HG03280 (cell line): ENCODE measurements around the gene TUBB.
A peak's percentile ranks its signal among the peaks of the same experiment; 100 is the strongest.
"Not testable (repeated sequence)": the region's sequence is repeated elsewhere in the genome, so short reads cannot be mapped to it uniquely, and the experiment has no call there.

Experiments used
- ATAC-seq: cut with Tn5 transposase; IDR thresholded peaks from one replicate; pipeline ENCODE4 v1.9.1; 2021; ENCODE audit warnings: mild to moderate bottlenecking, moderate library complexity; ENCODE audit not compliant: unreplicated experiment

TUBB gene

DNA sequence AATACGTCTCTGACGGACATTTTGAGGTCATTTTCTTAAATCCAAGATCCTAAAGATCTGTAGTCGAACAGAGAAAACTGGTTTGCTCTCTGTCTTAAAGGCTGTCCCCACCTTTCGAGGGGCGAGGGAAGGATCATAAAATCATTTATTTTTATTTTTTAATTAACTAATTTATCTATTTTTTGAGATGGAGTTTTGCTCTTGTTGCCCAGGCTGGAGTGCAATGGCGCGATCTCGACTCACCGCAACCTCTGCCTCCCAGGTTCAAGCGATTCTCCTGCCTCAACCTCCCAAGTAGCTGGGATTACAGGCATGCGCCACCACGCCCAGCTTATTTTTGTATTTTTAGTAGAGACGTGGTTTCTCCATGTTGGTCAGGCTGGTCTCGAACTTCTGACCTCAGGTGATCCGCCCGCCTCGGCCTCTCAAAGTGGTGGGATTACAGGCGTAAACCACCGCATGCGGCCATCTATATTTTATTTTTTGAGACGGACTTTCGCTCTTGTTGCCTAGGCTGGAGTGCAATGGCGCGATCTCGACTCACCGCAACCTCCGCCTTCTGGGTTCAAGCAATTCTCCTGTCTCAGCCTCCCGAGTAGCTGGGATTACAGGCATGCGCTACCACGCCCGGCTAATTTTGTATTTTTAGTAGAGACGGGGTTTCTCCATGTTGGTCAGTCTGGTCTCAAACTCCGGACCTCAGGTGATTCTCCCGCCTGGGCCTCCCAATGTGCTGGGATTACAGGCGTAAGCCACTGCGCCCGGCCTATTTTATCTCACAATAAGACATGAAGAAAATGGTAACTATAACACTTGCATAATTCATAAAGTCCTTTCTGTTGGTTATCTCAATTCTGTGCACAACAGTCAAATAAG, 2.1 kb upstream of the TUBB start:
- not testable (repeated sequence) for ATAC-seq

DNA sequence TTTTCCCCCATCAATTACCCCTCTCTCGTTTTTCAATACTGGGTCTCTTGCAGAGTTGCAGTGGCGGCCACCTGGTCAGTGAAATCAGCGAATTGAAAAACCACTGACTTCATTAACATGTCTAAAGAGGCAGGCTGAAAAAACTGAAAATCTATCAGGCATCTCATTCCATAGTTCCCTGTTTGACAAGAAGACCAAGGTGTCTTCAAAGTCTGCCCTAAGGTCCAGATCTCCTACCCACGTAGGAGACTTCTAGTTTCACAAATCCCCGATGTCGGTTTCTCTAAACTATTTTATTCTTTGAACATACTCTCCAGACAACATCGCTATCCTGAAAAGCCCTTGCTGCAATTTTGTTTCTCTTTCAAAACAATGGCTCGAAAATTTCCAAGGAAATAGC, 796 bp upstream of the TUBB start:
- no peak for ATAC-seq

DNA sequence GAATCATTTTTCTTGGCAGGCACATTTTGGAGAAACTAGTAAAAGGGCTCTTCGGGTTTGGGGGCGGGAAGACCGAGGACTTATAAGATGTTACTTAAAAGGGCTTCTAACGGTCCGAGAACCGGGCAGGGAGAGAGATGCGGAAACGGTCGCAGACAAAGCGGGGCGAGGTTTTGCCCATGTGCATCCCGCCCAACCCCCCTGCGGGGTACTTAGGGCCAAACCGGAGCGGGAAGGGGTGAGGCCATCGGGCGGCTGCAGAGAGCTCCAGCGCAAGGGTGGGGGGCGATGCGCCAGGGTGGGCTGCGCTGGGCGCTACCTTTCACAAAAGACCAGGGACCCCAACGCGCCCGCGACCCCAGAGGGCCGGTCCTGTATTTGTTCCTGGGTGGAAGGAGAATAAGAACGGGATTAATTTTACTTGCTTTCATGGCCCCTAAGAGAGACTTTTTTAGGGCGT, 616 bp downstream of the TUBB start:
- no peak for ATAC-seq

DNA sequence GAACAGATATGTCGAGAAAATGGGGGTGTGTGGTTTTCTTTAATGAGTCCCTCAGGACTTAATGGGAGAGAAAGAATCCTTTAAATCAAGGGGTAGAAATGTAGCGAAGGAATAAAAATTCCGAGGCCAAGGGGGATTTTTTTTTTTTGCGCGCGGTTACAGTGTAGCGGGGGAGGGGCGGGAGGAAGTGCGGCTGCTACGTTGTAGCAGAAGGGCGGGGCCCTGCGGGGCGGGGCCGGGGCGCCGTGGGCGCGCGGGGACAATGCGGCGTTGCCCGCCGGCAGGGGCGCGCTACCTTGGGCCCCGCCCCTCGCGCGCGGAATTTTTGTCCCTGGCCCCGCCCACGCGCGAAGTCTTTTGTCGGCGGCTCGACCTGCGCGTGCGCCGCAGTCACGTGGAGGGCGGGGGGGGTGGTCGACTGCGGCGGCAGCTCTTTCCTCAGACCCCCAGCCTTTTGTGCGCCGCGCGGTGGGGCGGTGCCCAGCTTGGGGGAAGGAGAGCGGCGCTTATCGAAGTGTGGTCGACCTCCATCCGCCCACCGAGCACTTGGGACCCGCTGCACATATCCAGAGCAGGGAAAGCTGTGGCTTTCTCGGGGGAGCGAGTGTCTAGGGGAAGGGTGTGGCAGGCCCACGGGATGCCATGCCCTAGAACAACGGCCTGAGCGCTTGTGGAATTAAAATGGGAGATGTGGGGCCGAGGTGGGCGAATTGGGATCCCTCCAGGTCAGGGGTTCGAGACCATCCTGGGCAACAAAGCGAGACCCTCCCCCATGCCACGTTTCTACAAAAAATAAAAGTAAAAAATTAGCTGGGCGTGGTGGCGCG, 1.3 kb downstream of the TUBB start:
- peak; percentile 33 for ATAC-seq

GRCh38 chr6:30722025-30722279, 1.8 kb downstream of the TUBB start:
- not testable (repeated sequence) for ATAC-seq

GRCh38 chr6:30722280-30723112, 2.3 kb downstream of the TUBB start:
- ATAC-seq, result no peak

DNA sequence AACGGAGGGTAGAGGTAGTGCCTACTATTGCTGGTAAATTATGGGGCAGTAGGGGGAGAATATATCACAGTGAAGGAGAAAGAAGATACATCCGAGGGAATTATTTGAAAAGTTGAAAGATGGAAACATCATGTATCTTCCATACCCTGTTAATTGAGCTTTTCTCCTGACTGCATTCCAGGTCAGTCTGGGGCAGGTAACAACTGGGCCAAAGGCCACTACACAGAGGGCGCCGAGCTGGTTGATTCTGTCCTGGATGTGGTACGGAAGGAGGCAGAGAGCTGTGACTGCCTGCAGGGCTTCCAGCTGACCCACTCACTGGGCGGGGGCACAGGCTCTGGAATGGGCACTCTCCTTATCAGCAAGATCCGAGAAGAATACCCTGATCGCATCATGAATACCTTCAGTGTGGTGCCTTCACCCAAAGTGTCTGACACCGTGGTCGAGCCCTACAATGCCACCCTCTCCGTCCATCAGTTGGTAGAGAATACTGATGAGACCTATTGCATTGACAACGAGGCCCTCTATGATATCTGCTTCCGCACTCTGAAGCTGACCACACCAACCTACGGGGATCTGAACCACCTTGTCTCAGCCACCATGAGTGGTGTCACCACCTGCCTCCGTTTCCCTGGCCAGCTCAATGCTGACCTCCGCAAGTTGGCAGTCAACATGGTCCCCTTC, 3.1 kb downstream of the TUBB start:
- not testable (repeated sequence) for ATAC-seq

DNA sequence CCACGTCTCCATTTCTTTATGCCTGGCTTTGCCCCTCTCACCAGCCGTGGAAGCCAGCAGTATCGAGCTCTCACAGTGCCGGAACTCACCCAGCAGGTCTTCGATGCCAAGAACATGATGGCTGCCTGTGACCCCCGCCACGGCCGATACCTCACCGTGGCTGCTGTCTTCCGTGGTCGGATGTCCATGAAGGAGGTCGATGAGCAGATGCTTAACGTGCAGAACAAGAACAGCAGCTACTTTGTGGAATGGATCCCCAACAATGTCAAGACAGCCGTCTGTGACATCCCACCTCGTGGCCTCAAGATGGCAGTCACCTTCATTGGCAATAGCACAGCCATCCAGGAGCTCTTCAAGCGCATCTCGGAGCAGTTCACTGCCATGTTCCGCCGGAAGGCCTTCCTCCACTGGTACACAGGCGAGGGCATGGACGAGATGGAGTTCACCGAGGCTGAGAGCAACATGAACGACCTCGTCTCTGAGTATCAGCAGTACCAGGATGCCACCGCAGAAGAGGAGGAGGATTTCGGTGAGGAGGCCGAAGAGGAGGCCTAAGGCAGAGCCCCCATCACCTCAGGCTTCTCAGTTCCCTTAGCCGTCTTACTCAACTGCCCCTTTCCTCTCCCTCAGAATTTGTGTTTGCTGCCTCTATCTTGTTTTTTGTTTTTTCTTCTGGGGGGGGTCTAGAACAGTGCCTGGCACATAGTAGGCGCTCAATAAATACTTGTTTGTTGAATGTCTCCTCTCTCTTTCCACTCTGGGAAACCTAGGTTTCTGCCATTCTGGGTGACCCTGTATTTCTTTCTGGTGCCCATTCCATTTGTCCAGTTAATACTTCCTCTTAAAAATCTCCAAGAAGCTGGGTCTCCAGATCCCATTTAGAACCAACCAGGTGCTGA, 3.9 kb downstream of the TUBB start:
- not testable (repeated sequence) for ATAC-seq

DNA sequence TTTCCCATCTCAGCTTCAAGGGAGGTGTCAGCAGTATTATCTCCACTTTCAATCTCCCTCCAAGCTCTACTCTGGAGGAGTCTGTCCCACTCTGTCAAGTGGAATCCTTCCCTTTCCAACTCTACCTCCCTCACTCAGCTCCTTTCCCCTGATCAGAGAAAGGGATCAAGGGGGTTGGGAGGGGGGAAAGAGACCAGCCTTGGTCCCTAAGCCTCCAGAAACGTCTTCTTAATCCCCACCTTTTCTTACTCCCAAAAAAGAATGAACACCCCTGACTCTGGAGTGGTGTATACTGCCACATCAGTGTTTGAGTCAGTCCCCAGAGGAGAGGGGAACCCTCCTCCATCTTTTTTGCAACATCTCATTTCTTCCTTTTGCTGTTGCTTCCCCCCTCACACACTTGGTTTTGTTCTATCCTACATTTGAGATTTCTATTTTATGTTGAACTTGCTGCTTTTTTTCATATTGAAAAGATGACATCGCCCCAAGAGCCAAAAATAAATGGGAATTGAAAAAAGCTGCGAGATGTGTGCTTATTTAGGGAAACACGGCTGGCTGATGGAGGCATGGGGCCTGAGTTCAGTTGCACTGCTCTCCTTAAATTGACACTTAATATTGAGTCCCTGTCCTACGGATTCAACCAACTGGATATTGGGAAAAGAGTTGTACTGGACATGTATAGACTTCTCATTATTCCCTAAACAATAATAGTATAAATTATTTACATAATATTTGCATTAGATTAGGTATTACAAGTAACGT, 4.9 kb downstream of the TUBB start:
- no peak for ATAC-seq

- no peak for ATAC-seq
Observed at GRCh38 chr6:30725713-30726505, 5.8 kb downstream of the TUBB start.

DNA sequence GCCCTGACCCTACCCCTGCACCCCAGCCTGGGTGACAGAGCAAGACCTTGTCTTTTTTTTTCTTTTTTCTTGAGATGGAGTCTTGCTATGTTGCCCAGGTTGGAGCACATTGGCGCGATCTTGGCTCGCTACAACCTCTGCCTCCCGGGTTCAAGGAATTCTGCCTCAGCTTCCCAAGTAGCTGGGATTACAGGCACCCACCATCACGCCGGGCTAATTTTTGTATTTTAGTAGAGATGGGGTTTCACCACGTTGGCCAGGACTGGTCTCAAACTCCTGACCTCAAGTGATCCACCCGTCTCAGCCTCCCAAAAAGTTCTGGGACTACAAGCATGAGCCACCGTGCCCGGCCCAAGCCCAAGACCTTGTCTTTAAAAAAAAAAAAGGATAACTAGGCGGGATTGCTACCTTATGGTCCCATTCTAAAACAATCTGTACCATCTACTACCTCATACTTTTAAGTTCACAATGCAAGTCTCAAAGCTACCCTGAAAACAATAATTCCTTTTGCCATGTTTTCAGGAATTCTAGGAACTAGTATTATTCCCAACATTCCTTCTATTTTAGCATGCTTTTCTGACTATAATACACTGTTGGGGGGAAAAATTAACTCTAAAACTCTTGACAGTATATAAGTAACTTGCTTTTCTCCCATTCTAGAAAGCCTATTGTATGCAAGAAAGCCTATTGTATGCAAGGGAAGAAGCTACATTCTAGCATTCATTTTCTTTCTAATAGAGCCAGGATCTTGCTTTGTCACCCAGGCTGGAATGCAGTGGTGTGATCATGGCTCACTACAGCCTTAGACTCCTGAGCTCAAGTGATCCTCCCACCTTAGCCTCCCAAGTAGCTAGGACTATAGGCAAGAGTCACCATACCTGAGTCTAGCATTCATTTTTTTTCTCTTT, 6.6 kb downstream of the TUBB start:
- ATAC-seq, result no peak

GRCh38 chr6:30727920-30728553, 7.9 kb downstream of the TUBB start:
- no peak for ATAC-seq

GRCh38 chr6:30730601-30731435, 10.7 kb downstream of the TUBB start:
- no peak for ATAC-seq

GRCh38 chr6:30732237-30732943, 12.2 kb downstream of the TUBB start:
- no peak for ATAC-seq

GRCh38 chr6:30735668-30736314, 15.6 kb downstream of the TUBB start:
- no peak for ATAC-seq
